C4-2B (cell line): ENCODE results near the gene NUP93.
A peak's percentile ranks its signal among the peaks of the same experiment; 100 is the strongest.
"Not testable (repeated sequence)": the region's sequence is repeated elsewhere in the genome, so short reads cannot be mapped to it uniquely, and the experiment has no call there.

Experiments
- H3K27ac ChIP-seq: fragments of 450-650 bp; 2 replicates; pipeline ENCODE4 v1.5.1; 2017
- CTCF ChIP-seq: fragments of 450-650 bp; conservative IDR thresholded peaks from 2 replicates; pipeline ENCODE4 v1.5.1; 2017; ENCODE audit warnings: mild to moderate bottlenecking
- ZFX ChIP-seq: fragments of 450-650 bp; IDR thresholded peaks from 2 replicates; pipeline ENCODE4 v1.6.1; 2017

The NUP93 gene

GRCh38 chr16:56738221-56738620 is 8.3 kb downstream of the NUP93 start:
- no peak for TF ChIP-seq CTCF
- TF ChIP-seq ZFX: no peak
- H3K27ac ChIP-seq: no peak overlapping the region

GRCh38 chr16:56739378-56739777 is 9.4 kb downstream of the NUP93 start:
- not testable (repeated sequence) for H3K27ac ChIP-seq

- no peak for TF ChIP-seq ZFX
- no peak for TF ChIP-seq CTCF
- no peak overlapping the region for H3K27ac ChIP-seq
Observed at GRCh38 chr16:56741399-56741798, 11.5 kb downstream of the NUP93 start.

GRCh38 chr16:56742030-56742984 is 12.4 kb downstream of the NUP93 start:
- H3K27ac ChIP-seq: no peak overlapping the region
- TF ChIP-seq CTCF (no peak), ZFX (no peak)

- no peak overlapping the region for H3K27ac ChIP-seq
- TF ChIP-seq ZFX: no peak
- no peak for TF ChIP-seq CTCF
Observed at GRCh38 chr16:56743840-56744239, 13.9 kb downstream of the NUP93 start.

- H3K27ac ChIP-seq: no peak overlapping the region
- TF ChIP-seq CTCF: no peak
- TF ChIP-seq ZFX: no peak
Observed at GRCh38 chr16:56744996-56745640, 15.2 kb downstream of the NUP93 start.

- no peak for TF ChIP-seq CTCF
- no peak for TF ChIP-seq ZFX
- H3K27ac ChIP-seq: peak overlapping the region; percentile 82
Observed at GRCh38 chr16:56747486-56748045, 17.6 kb downstream of the NUP93 start.
